ENCODE measurements around the gene DAPK3. TPM values are rescaled to one million over a fixed set of nuclear protein-coding genes. Genes with fewer than 3 reads are reported as not detected.
"Not testable (repeated sequence)": the region's sequence is repeated elsewhere in the genome, so short reads cannot be mapped to it uniquely, and the experiment has no call there.

DAPK3 gene
- polyA plus RNA-seq, 3 donors, result 32.7 to 50.8 (median 42.1) TPM

DNA sequence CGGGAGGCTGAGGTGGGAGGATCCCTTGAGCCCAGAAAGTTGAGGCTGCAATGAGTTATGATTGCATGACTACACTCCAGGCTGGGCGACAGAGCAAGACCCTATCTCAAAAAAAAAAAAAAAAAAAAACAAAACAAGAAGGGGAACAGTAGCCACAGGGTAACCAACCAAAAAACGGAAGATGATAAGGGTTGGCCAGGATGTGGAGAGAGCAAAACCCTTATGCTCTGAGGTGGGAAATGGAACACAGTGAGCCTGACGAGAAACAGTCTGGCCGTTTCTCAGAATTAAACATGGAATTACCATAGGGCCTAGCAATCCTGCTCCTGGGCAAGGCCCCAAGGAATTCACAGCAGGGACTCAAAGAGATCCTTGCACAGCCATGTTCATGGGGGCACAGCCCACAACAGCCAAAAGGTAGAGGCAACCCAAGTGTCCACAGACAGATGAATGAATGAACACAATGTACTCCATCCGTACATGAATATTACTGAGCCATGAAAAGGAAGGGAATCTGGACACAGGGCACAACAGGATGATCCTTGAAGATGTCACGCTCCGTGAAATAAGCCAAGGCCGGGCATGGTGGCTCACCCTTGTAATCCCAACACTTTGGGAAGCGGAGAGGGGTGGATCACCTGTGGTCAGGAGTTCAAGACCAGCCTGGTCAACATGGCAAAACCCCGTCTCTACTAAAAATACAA is 26.7 kb downstream of the DAPK3 start:
- no peak for DNase-seq (ENCODE audit: extremely low read depth in 1 of 11, low read depth in 9 of 11, low spot score in 4 of 11)

GRCh38 chr19:3942790-3943409 is 28.0 kb downstream of the DAPK3 start:
- DNase-seq (ENCODE audit: extremely low read depth in 1 of 11, low read depth in 9 of 11, low spot score in 4 of 11), result no peak

DNA sequence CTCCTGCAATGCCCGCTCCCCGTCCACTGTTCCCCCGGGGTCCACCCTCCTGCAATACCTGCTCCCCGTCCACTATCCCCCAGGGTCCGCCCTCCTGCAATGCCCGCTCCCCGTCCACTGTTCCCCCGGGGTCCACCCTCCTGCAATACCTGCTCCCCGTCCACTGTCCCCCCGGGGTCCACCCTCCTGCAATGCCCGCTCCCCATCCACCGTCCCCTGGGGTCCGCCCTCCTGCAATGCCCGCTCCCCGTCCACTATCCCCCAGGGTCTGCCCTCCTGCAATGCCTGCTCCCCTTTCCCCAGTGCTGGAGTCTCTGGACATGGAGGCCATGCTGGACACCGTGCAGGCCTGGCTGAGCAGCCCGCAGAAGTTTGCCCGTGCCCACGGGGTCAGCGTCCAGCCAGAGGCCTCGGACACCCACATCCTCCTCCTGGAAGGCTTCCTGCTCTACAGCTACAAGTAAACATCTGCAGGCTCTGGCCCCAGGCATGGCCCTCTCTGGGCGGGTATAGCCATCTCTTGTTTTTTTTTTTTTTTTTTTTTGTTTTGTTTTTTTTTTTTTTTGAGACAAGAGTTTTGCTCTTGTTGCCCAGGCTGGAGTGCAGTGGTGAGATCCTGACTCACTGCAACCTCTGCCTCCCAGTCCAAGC is 32.5 kb downstream of the DAPK3 start:
- DNase-seq (ENCODE audit: extremely low read depth in 1 of 11, low read depth in 9 of 11, low spot score in 4 of 11), result not testable (repeated sequence)

- DNase-seq (ENCODE audit: extremely low read depth in 1 of 11, low read depth in 9 of 11, low spot score in 4 of 11), result no peak
Measured at GRCh38 chr19:3936506-3937442, 34.1 kb downstream of the DAPK3 start.

GRCh38 chr19:3932931-3933810 is 37.7 kb downstream of the DAPK3 start, which contains the start of gene NMRK2:
Gene NMRK2 (plus strand): TSS chr19:3933069. CDS start chr19:3933672, 603 bp downstream.
- DNase-seq (ENCODE audit: extremely low read depth in 1 of 11, low read depth in 9 of 11, low spot score in 4 of 11), result no peak

DNA sequence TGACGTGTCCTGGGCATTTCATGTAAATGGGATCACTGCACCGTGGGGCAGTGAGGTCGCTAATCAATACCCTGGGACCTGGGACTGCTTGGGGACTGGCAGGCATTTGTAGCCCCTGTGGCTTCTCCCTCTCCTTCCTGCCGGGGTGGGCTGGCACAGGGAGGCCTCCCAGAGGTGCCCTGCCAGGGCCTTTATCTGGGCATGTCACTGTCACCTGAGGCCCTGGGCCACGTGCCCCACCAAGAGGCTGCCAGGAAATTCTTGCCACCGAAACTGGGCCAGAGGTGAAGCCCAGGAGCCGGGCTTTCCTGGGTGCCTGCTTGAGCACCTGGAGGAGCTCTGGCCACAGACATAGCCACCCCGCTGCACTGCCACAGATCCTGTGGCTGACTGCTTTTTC is 39.9 kb downstream of the DAPK3 start:
- no peak for DNase-seq (ENCODE audit: extremely low read depth in 1 of 11, low read depth in 9 of 11, low spot score in 4 of 11)

DNA sequence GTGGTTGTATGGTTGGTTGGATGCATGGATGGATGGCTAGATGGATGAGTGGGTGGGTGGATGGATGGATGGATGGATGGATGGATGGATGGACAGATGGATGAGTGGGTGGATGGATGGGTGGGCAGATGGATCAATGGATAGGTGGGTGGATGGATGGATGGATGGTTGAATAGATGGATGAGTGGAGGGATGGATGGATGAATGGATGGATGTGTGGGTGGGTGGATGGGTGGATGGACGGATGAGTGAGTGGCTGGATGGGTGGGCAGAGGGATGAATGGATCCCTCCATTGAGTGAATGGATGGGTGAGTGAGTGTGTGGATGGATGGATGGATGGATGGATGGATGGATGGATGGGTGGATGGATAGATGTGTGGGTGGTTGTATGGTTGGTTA is 47.0 kb downstream of the DAPK3 start:
- no peak for DNase-seq (ENCODE audit: extremely low read depth in 1 of 11, low read depth in 9 of 11, low spot score in 4 of 11)

DNA sequence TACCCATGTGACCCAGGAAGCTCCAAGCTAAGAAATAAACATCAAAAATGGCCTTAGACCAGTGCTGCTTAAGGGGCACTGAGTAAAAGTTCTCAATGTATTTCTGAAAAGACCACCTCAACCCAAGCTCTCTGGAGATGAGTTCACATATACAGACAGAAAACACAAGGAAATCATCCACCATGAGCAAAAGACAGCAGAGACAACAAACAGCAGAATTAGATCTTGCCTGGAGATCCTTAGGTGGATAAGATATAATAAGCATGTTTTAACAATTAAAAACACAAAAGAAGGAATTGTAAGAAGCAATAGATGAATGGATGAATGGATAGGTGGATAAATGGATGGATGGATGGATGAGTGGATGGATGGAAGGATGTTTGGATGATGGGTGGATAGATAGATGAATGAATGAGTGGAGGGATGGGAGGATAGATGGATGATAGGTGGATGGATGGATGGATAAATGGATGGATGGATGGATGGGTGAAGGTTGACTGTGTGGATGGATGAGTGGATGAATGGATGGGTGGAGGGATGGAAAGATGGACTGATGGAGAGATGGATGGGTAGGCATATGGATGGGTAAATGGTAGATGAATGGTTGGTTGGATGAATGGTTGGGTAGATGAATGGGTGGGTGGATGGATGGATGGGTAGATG is 47.7 kb downstream of the DAPK3 start:
- no peak for DNase-seq (ENCODE audit: extremely low read depth in 1 of 11, low read depth in 9 of 11, low spot score in 4 of 11)

- DNase-seq (ENCODE audit: extremely low read depth in 1 of 11, low read depth in 9 of 11, low spot score in 4 of 11), result no peak
Measured at GRCh38 chr19:3919793-3920192, 51.1 kb downstream of the DAPK3 start.

GRCh38 chr19:3916033-3916432 is 54.9 kb downstream of the DAPK3 start:
- no peak for DNase-seq (ENCODE audit: extremely low read depth in 1 of 11, low read depth in 9 of 11, low spot score in 4 of 11)

- DNase-seq (ENCODE audit: extremely low read depth in 1 of 11, low read depth in 9 of 11, low spot score in 4 of 11), result no peak
Measured at GRCh38 chr19:3914199-3914598, 56.7 kb downstream of the DAPK3 start.

DNA sequence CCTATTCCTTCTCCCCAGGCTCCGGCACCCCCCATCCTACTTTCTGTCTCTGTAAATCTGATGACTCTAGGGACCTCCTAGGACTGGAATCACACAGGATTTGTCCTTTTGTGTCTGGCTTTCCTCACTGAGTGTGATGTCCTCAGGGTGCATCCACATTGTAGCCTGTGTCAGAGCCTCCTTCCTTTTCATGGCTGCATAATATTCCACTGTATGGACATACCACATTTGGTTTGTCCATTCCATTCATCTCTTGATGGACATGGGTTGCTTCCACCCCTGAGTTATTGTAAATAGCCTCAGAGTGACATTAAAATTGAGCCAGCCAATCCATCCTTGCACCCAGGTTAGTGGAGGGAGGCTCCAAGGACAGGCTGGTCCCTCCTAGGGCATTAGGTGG is 60.8 kb downstream of the DAPK3 start:
- DNase-seq (ENCODE audit: extremely low read depth in 1 of 11, low read depth in 9 of 11, low spot score in 4 of 11), result no peak

Other genes with a start within 250 kb of the DAPK3 start
- 10 to 100 TPM; 11.7 to 21.0 (median 18.5) TPM for gene APBA3, start 209.4 kb downstream of the DAPK3 start, polyA plus RNA-seq (ENCODE audit: insufficient read length in 3 of 3)
- 10 to 100 TPM; 26.4 to 46.6 (median 42.0) TPM for gene MRPL54, start 208.4 kb downstream of the DAPK3 start, polyA plus RNA-seq (ENCODE audit: insufficient read length in 3 of 3)
- not detected for gene RAX2, start 198.9 kb downstream of the DAPK3 start, polyA plus RNA-seq (ENCODE audit: insufficient read length in 3 of 3)
- gene MATK, start 184.7 kb downstream of the DAPK3 start, polyA plus RNA-seq (ENCODE audit: insufficient read length in 3 of 3), result 1 to 10 TPM in 1 of 3 donors, under 1 TPM in 2; 0.88 to 1.9 (median 0.90) TPM
- gene ZFR2, start 102.1 kb downstream of the DAPK3 start, polyA plus RNA-seq (ENCODE audit: insufficient read length in 3 of 3), result 1 to 10 TPM; 2.3 to 3.6 (median 3.2) TPM
- gene ATCAY, start 90.4 kb downstream of the DAPK3 start, polyA plus RNA-seq (ENCODE audit: insufficient read length in 3 of 3), result under 1 TPM; 0.33 to 0.51 (median 0.39) TPM
- not detected for gene NMRK2, start 38.0 kb downstream of the DAPK3 start, polyA plus RNA-seq (ENCODE audit: insufficient read length in 3 of 3)
- 1,000 to 10,000 TPM; 1,532 to 1,936 (median 1,761) TPM for gene EEF2, start 14.4 kb upstream of the DAPK3 start, polyA plus RNA-seq (ENCODE audit: insufficient read length in 3 of 3)
- gene PIAS4, start 36.6 kb upstream of the DAPK3 start, polyA plus RNA-seq (ENCODE audit: insufficient read length in 3 of 3), result 10 to 100 TPM; 30.7 to 36.6 (median 33.3) TPM
- gene ZBTB7A, start 95.8 kb upstream of the DAPK3 start, polyA plus RNA-seq (ENCODE audit: insufficient read length in 3 of 3), result 10 to 100 TPM in 2 of 3 donors, 1 to 10 TPM in 1; 7.6 to 13.8 (median 10.5) TPM
- 100 to 1,000 TPM in 2 of 3 donors, 10 to 100 TPM in 1; 85.6 to 125 (median 124) TPM for gene MAP2K2, start 153.0 kb upstream of the DAPK3 start, polyA plus RNA-seq (ENCODE audit: insufficient read length in 3 of 3)
- gene CREB3L3, start 182.5 kb upstream of the DAPK3 start, polyA plus RNA-seq (ENCODE audit: insufficient read length in 3 of 3), result 1 to 10 TPM in 1 of 3 donors, under 1 TPM in 2; 0.56 to 1.2 (median 0.95) TPM
- 10 to 100 TPM; 17.1 to 28.6 (median 21.7) TPM for gene SIRT6, start 211.5 kb upstream of the DAPK3 start, polyA plus RNA-seq (ENCODE audit: insufficient read length in 3 of 3)
- gene ANKRD24, start 211.6 kb upstream of the DAPK3 start, polyA plus RNA-seq (ENCODE audit: insufficient read length in 3 of 3), result 1 to 10 TPM in 2 of 3 donors, under 1 TPM in 1; 0.79 to 2.3 (median 1.1) TPM